ENCODE data around the gene GPR39. TPM values are rescaled to one million over a fixed set of nuclear protein-coding genes. Genes with fewer than 3 reads are reported as not detected.

Gene GPR39
- total and polyA plus RNA-seq, 2 donors (not counting 1 experiment from before 2014, with no cell fraction given): 1.00 to 1.3 TPM

DNA sequence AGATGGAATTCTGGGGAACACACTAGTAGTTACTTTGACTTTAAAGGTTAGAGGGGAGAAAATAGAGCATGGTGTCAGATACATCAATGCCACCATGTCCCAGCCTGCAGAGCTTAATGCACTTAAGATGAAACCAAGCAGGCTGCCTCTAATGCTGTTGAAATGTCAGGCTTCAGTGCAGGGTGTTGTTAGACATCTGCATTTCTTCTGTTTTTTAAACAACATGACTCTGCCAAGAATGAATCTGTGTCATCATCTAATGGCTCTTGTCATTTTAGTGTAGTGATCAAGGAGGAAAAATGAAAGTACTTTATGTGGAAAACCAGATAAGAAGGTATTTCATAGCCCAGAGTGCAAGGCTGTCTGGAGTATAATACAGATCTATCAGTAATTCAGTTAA, 223.5 kb downstream of the GPR39 start:
- H3K79me2 ChIP-seq (ENCODE audit: control insufficient read depth, insufficient read depth, low read length): no peaks in the 10 kb centered on the region
- H3K9me3 ChIP-seq (ENCODE audit: control insufficient read depth, insufficient read depth, low read depth, low read length): no peaks in the 10 kb centered on the region
- no peaks in the 10 kb centered on the region for H3K36me3 ChIP-seq (ENCODE audit: control insufficient read depth, insufficient read depth, low read length)
- no peak overlapping the region for H3K27ac ChIP-seq (ENCODE audit: insufficient read depth, low read length)
- H3K4me1 ChIP-seq (ENCODE audit: control insufficient read depth, extremely low read depth, insufficient read depth, low read length): no peaks in the 10 kb centered on the region
- H3K4me2 ChIP-seq (ENCODE audit: extremely low read depth, insufficient read depth, low read length): no peak overlapping the region
- no peaks in the 10 kb centered on the region for H3K27me3 ChIP-seq (ENCODE audit: control insufficient read depth, insufficient read depth, low read length)
- no peak overlapping the region for H3K4me3 ChIP-seq (replicated peaks in 1 of 4; ENCODE audit: control extremely low read depth in 1 of 4, insufficient read depth in 1 of 4, low read depth in 3 of 4, low read length in 4 of 4)
- H3K9ac ChIP-seq (ENCODE audit: insufficient read depth, low read length): no peak overlapping the region
- TF ChIP-seq, protein P1, sequence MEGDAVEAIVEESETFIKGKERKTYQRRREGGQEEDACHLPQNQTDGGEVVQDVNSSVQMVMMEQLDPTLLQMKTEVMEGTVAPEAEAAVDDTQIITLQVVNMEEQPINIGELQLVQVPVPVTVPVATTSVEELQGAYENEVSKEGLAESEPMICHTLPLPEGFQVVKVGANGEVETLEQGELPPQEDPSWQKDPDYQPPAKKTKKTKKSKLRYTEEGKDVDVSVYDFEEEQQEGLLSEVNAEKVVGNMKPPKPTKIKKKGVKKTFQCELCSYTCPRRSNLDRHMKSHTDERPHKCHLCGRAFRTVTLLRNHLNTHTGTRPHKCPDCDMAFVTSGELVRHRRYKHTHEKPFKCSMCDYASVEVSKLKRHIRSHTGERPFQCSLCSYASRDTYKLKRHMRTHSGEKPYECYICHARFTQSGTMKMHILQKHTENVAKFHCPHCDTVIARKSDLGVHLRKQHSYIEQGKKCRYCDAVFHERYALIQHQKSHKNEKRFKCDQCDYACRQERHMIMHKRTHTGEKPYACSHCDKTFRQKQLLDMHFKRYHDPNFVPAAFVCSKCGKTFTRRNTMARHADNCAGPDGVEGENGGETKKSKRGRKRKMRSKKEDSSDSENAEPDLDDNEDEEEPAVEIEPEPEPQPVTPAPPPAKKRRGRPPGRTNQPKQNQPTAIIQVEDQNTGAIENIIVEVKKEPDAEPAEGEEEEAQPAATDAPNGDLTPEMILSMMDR (conservative IDR thresholded peaks at IDR 0.05 in 1 of 2, IDR thresholded peaks at IDR 0.05 in 1 of 2; ENCODE audit: low read depth in 1 of 2, low read length in 2 of 2): no peak
- TF ChIP-seq EZH2 (IDR thresholded peaks at IDR 0.05; ENCODE audit: low read length, missing control alignments): no peak
- no peak overlapping the region for H2AFZ ChIP-seq (ENCODE audit: low read length)
- DNase-seq (ENCODE audit: low read depth in 2 of 2): no peak
- no peaks in the 10 kb centered on the region for H4K20me1 ChIP-seq (ENCODE audit: control insufficient read depth, extremely low read depth, insufficient read depth, low read length)

DNA sequence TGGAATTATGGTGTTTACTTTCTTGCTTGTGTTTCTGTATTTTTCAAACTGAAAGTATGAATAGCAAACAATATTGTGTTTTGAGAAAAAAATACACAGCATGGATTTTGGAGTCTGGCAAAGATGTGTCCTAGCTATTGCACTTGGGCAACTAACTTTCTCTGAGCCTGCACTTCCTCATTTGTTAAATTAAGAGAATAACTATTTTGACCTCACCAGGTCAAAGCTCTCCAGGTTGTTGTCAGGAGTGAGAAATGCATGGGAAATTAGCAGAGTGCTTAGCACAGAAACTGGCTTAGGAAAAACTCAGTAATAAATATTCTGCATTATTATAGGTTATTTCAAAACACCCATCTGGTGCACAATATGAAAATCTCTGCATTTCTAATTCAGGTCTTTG, 225.2 kb downstream of the GPR39 start:
- no peak overlapping the region for H3K4me2 ChIP-seq (ENCODE audit: extremely low read depth, insufficient read depth, low read length)
- H2AFZ ChIP-seq (ENCODE audit: low read length): no peak overlapping the region
- no peaks in the 10 kb centered on the region for H3K27me3 ChIP-seq (ENCODE audit: control insufficient read depth, insufficient read depth, low read length)
- no peak for DNase-seq (ENCODE audit: low read depth in 2 of 2)
- no peak for TF ChIP-seq EZH2 (IDR thresholded peaks at IDR 0.05; ENCODE audit: low read length, missing control alignments)
- TF ChIP-seq, protein P1 (conservative IDR thresholded peaks at IDR 0.05 in 1 of 2, IDR thresholded peaks at IDR 0.05 in 1 of 2; ENCODE audit: low read depth in 1 of 2, low read length in 2 of 2): no peak
- no peaks in the 10 kb centered on the region for H3K4me1 ChIP-seq (ENCODE audit: control insufficient read depth, extremely low read depth, insufficient read depth, low read length)
- no peak overlapping the region for H3K27ac ChIP-seq (ENCODE audit: insufficient read depth, low read length)
- H3K4me3 ChIP-seq (replicated peaks in 1 of 4; ENCODE audit: control extremely low read depth in 1 of 4, insufficient read depth in 1 of 4, low read depth in 3 of 4, low read length in 4 of 4): no peak overlapping the region
- H3K9ac ChIP-seq (ENCODE audit: insufficient read depth, low read length): no peak overlapping the region
- no peaks in the 10 kb centered on the region for H3K36me3 ChIP-seq (ENCODE audit: control insufficient read depth, insufficient read depth, low read length)
- no peaks in the 10 kb centered on the region for H3K9me3 ChIP-seq (ENCODE audit: control insufficient read depth, insufficient read depth, low read depth, low read length)
- H4K20me1 ChIP-seq (ENCODE audit: control insufficient read depth, extremely low read depth, insufficient read depth, low read length): no peaks in the 10 kb centered on the region
- H3K79me2 ChIP-seq (ENCODE audit: control insufficient read depth, insufficient read depth, low read length): no peaks in the 10 kb centered on the region

DNA sequence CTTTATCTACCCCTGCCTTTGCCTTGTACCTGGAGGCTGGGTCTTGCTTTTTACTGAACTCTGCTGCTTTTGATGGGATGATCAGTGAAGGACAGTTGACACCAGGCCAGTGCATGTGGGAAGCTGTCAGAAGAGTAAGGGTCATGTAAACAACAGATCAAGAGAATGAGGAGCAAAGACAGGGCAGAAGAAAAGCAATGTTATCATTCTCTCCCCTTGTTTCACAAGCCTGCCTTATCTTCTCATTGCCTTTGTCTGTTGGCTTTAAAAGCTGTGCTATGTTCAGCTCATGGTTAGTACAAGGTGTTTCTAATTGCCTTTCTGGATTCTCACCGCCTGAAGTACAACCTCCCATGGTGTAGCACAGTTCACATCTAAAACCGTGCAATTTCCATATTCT, 225.8 kb downstream of the GPR39 start:
- H3K9me3 ChIP-seq (ENCODE audit: control insufficient read depth, insufficient read depth, low read depth, low read length): no peaks in the 10 kb centered on the region
- no peak overlapping the region for H2AFZ ChIP-seq (ENCODE audit: low read length)
- H3K36me3 ChIP-seq (ENCODE audit: control insufficient read depth, insufficient read depth, low read length): no peaks in the 10 kb centered on the region
- no peak overlapping the region for H3K4me3 ChIP-seq (replicated peaks in 1 of 4; ENCODE audit: control extremely low read depth in 1 of 4, insufficient read depth in 1 of 4, low read depth in 3 of 4, low read length in 4 of 4)
- H3K27ac ChIP-seq (ENCODE audit: insufficient read depth, low read length): no peak overlapping the region
- no peaks in the 10 kb centered on the region for H3K27me3 ChIP-seq (ENCODE audit: control insufficient read depth, insufficient read depth, low read length)
- no peaks in the 10 kb centered on the region for H4K20me1 ChIP-seq (ENCODE audit: control insufficient read depth, extremely low read depth, insufficient read depth, low read length)
- no peak for TF ChIP-seq EZH2 (IDR thresholded peaks at IDR 0.05; ENCODE audit: low read length, missing control alignments)
- TF ChIP-seq, protein P1 (conservative IDR thresholded peaks at IDR 0.05 in 1 of 2, IDR thresholded peaks at IDR 0.05 in 1 of 2; ENCODE audit: low read depth in 1 of 2, low read length in 2 of 2): no peak
- no peak overlapping the region for H3K9ac ChIP-seq (ENCODE audit: insufficient read depth, low read length)
- no peak overlapping the region for H3K4me2 ChIP-seq (ENCODE audit: extremely low read depth, insufficient read depth, low read length)
- no peaks in the 10 kb centered on the region for H3K79me2 ChIP-seq (ENCODE audit: control insufficient read depth, insufficient read depth, low read length)
- no peak for DNase-seq (ENCODE audit: low read depth in 2 of 2)
- no peaks in the 10 kb centered on the region for H3K4me1 ChIP-seq (ENCODE audit: control insufficient read depth, extremely low read depth, insufficient read depth, low read length)
